CD14-positive monocyte (primary cell): ENCODE measurements around the gene PRKN. TPM values are rescaled to one million over a fixed set of nuclear protein-coding genes. Genes with fewer than 3 reads are reported as not detected.

Source experiments
- DNase-seq, 3 donors: peaks; one replicate each; pipeline ENCODE4 v3.0.0-alpha.2; 2011 to 2022
- H2AFZ ChIP-seq: 2 replicates; pipeline ENCODE4 v1.6.0; 2012; ENCODE audit warnings: mild to moderate bottlenecking, low read depth, low read length, inconsistent platforms; ENCODE audit not compliant: insufficient read depth, poor library complexity, severe bottlenecking
- H3K27ac ChIP-seq, 2 donors: 1 replicate in 1 of 2; 2 replicates in 1 of 2; pipeline ENCODE4 v1.5.1; 2012 to 2013; ENCODE audit warnings: low read length in 2 of 2, control low read depth in 1 of 2, inconsistent platforms in 1 of 2, low read depth in 1 of 2, mild to moderate bottlenecking in 1 of 2
- H3K27me3 ChIP-seq, 2 donors: one replicate each; pipeline versions ENCODE4 v1.6.0 to v1.6.1; 2011 to 2013; ENCODE audit warnings: low read length in 2 of 2; ENCODE audit not compliant: control insufficient read depth in 2 of 2, insufficient read depth in 2 of 2
- H3K36me3 ChIP-seq, 2 donors: replicated peaks in 1 of 2; 1 replicate in 1 of 2; 2 replicates in 1 of 2; pipeline versions ENCODE4 v1.5.1 to v1.6.1; 2012 to 2013; ENCODE audit warnings: low read length in 2 of 2, control low read depth in 1 of 2, inconsistent platforms in 1 of 2, mild to moderate bottlenecking in 1 of 2; ENCODE audit not compliant: insufficient read depth in 2 of 2, control insufficient read depth in 1 of 2
- H3K4me1 ChIP-seq, 2 donors: 1 replicate in 1 of 2; 2 replicates in 1 of 2; pipeline versions ENCODE4 v1.5.1 to v1.6.1; 2012 to 2013; ENCODE audit warnings: low read length in 2 of 2, control low read depth in 1 of 2, inconsistent platforms in 1 of 2, mild to moderate bottlenecking in 1 of 2, moderate library complexity in 1 of 2; ENCODE audit not compliant: insufficient read depth in 2 of 2, control insufficient read depth in 1 of 2
- H3K4me2 ChIP-seq: replicated peaks from 2 replicates; pipeline ENCODE3; 2012; ENCODE audit warnings: low read length, moderate library complexity, mild to moderate bottlenecking; ENCODE audit not compliant: poor library complexity, severe bottlenecking; ENCODE audit errors: extremely low read depth
- H3K4me3 ChIP-seq, 3 experiments: fragments of 200-600 bp in 1 of 3; sonication (generic) in 1 of 3; replicated peaks in 1 of 3; 1 replicate in 2 of 3; 2 replicates in 1 of 3; pipeline ENCODE4 v1.5.1; 2011 to 2013; ENCODE audit warnings: low read length in 3 of 3, mild to moderate bottlenecking in 3 of 3, control low read depth in 2 of 3, low read depth in 2 of 3, inconsistent platforms in 1 of 3, moderate library complexity in 1 of 3
- H3K79me2 ChIP-seq: 2 replicates; pipeline ENCODE4 v1.6.0; 2012; ENCODE audit warnings: mild to moderate bottlenecking, control low read depth, inconsistent platforms, low read length, moderate library complexity; ENCODE audit not compliant: insufficient read depth
- H3K9ac ChIP-seq: 2 replicates; pipeline ENCODE4 v1.6.0; 2017; ENCODE audit warnings: low read length, mild to moderate bottlenecking; ENCODE audit not compliant: insufficient read depth, poor library complexity, severe bottlenecking
- H3K9me3 ChIP-seq, 2 donors: replicated peaks in 1 of 2; 1 replicate in 1 of 2; 2 replicates in 1 of 2; pipeline versions ENCODE4 v1.5.1 to v1.6.1; 2012 to 2013; ENCODE audit warnings: low read length in 2 of 2, control low read depth in 1 of 2; ENCODE audit not compliant: control insufficient read depth in 1 of 2, insufficient read depth in 1 of 2
- H4K20me1 ChIP-seq: 2 replicates; pipeline ENCODE4 v1.6.0; 2012; ENCODE audit warnings: mild to moderate bottlenecking, low read length, control low read depth, moderate library complexity; ENCODE audit not compliant: insufficient read depth
- H3K27ac Mint-ChIP-seq, 7 donors: one replicate each; pipeline ENCODE4 v1.8.0; 2020; ENCODE audit warnings: mild to moderate bottlenecking in 7 of 7, mixed read lengths in 7 of 7, moderate library complexity in 6 of 7, inconsistent platforms in 2 of 7
- H3K27me3 Mint-ChIP-seq, 3 donors: one replicate each; pipeline ENCODE4 v1.8.0; 2021 to 2022; ENCODE audit warnings: low read depth in 3 of 3, mild to moderate bottlenecking in 3 of 3, mixed read lengths in 3 of 3, moderate library complexity in 3 of 3, inconsistent platforms in 1 of 3
- H3K36me3 Mint-ChIP-seq, 2 donors: one replicate each; pipeline ENCODE4 v1.8.0; 2020; ENCODE audit warnings: mixed read lengths in 2 of 2, inconsistent platforms in 1 of 2, mild to moderate bottlenecking in 1 of 2
- H3K4me1 Mint-ChIP-seq: one replicate; pipeline ENCODE4 v1.8.0; 2020; ENCODE audit warnings: mild to moderate bottlenecking, mixed read lengths
- H3K4me3 Mint-ChIP-seq, 2 donors: one replicate each; pipeline ENCODE4 v1.8.0; 2020; ENCODE audit warnings: mild to moderate bottlenecking in 2 of 2, mixed read lengths in 2 of 2, moderate library complexity in 1 of 2
- H3K9me3 Mint-ChIP-seq, 7 donors: one replicate each; pipeline ENCODE4 v1.8.0; 2020 to 2022; ENCODE audit warnings: mixed read lengths in 7 of 7, mild to moderate bottlenecking in 6 of 7, moderate library complexity in 6 of 7, inconsistent platforms in 2 of 7
- WGBS: methylation state at CpG from one replicate; pipeline ENCODE4 v1.1.5; 2013; ENCODE audit warnings: missing lambda C conversion rate; ENCODE audit not compliant: insufficient coverage; 5-methylcytosine and 5-hydroxymethylcytosine counted together
- intact Hi-C, 2 donors: fragments of 100-400 bp; cut with micrococcal nuclease; formaldehyde crosslinking; loops; one replicate each; pipeline versions ENCODE4 v1.15.0 to v1.15.1; 2023
- polyA plus RNA-seq, 3 donors: library from polyadenylated mRNA; depleted of rRNA in 1 of 3; unstranded in 2 of 3; stranded (reverse) in 1 of 3; fragments of 300-500 nt in 2 of 3; fragments of >200 nt in 1 of 3; fragmentation: Illumina TruSeq in 2 of 3; gene quantifications; 1 replicate in 2 of 3; 2 replicates in 1 of 3; pipeline ENCODE4 v1.2.3, GENCODE V29; 2012 to 2021
- TF ChIP-seq, protein P1 (sequence below): fragments of 200-600 bp; IDR thresholded peaks from one replicate; pipeline ENCODE4 v1.8.0; 2022; ENCODE audit warnings: antibody characterized with exemption, mild to moderate bottlenecking

Gene PRKN
- polyA plus RNA-seq, 3 donors = 0.19 to 0.21 TPM; not detected in 1

DNA sequence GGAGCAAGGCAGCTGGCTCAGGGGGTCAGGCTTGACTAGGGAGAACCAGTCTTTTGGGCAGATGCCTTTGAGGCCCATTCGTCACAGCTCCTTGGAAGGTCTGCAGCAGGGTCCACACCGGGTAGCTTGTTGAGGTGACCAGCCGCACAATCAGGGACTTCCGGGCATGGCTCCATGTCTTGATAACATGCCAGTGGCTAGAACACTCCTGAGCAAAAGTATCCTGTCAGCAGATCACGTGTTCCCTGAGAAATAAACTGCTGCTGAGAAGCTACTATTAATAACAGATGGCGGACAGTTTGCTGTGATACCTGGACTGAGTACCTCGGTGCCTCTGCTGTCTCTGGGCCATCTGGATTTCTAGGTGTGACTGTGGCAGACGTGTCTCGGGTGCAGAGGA lies 235.9 kb downstream of the PRKN start:
- TF ChIP-seq, protein P1, sequence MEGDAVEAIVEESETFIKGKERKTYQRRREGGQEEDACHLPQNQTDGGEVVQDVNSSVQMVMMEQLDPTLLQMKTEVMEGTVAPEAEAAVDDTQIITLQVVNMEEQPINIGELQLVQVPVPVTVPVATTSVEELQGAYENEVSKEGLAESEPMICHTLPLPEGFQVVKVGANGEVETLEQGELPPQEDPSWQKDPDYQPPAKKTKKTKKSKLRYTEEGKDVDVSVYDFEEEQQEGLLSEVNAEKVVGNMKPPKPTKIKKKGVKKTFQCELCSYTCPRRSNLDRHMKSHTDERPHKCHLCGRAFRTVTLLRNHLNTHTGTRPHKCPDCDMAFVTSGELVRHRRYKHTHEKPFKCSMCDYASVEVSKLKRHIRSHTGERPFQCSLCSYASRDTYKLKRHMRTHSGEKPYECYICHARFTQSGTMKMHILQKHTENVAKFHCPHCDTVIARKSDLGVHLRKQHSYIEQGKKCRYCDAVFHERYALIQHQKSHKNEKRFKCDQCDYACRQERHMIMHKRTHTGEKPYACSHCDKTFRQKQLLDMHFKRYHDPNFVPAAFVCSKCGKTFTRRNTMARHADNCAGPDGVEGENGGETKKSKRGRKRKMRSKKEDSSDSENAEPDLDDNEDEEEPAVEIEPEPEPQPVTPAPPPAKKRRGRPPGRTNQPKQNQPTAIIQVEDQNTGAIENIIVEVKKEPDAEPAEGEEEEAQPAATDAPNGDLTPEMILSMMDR = no peak
- no peaks in the 10 kb centered on the region for H3K4me1 Mint-ChIP-seq

DNA sequence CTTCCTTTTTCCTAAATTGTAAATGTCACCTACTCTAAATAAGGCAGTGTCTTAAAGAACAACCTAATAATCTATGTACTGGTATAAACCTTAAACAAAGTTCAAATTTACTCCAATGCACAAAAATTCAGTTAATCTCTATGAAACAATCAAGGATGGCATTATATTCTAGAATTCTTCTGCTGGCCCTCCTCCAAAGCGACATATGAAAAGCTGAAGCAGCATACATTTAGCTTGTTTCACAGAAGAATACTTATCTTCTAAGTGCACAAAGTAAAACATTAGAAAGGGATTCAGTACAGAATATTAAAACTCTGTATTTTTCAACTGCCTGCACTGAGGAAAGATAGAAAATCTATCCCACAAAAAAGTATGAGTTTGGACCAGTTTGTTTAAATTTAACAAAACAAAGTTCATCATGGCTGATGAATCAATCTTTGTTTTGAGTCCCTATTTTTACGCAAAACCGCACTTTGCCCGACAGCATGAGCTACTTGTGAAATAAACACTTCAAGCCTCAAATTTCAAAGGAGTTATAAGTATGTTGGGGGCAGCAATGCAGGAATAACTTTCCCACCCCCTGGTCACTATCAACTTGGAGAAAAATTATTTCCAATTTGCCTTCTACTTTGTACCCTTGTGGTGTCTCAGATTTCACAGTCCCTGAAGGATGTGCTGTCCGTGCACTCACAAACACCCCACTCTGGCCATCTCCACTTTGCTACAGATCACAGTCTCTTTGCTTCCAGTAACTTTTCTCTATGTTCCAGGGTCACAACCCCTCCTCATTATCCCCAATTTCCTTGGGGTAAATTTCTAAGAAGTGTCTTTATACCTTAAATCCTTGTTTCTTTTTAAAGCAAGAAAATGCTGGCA lies 238.2 kb downstream of the PRKN start:
- no peaks in the 10 kb centered on the region for H3K36me3 Mint-ChIP-seq
- Histone ChIP-seq H2AFZ (no peak overlapping the region), H3K4me1 (no peaks in the 10 kb centered on the region), H4K20me1 (no peaks in the 10 kb centered on the region), H3K9ac (no peak overlapping the region), H3K4me3 (no peak overlapping the region), H3K4me2 (no peak overlapping the region), H3K36me3 (no peaks in the 10 kb centered on the region), H3K27me3 (no peaks in the 10 kb centered on the region), H3K9me3 (peaks cover 21 to 30% of the 10 kb centered on the region in 2 donors), H3K27ac (no peak overlapping the region), H3K79me2 (no peaks in the 10 kb centered on the region)
- TF ChIP-seq, protein P1 = no peak
- WGBS = no CpG with 5 or more reads among the region's 5 CpGs
- H3K4me1 Mint-ChIP-seq = no peaks in the 10 kb centered on the region
- no peaks in the 10 kb centered on the region for H3K27me3 Mint-ChIP-seq
- H3K27ac Mint-ChIP-seq = no peak overlapping the region
- intact Hi-C loops = no loop called here
- H3K9me3 Mint-ChIP-seq = peaks cover 5 to 19% (median 12%) of the 10 kb centered on the region in 7 donors
- DNase-seq = no peak
- H3K4me3 Mint-ChIP-seq = no peak overlapping the region

More for the DNA sequence above, 235.9 kb downstream of the PRKN start:
- Mint-ChIP-seq H3K27ac (no peak overlapping the region), H3K36me3 (no peaks in the 10 kb centered on the region), H3K27me3 (no peaks in the 10 kb centered on the region), H3K9me3 (peaks cover 5 to 19% (median 16%) of the 10 kb centered on the region in 7 donors), H3K4me3 (no peak overlapping the region)
- H3K79me2 ChIP-seq = no peaks in the 10 kb centered on the region
- H2AFZ ChIP-seq = no peak overlapping the region
- peaks cover 21 to 40% of the 10 kb centered on the region in 2 donors for H3K9me3 ChIP-seq
- no peak overlapping the region for H3K4me2 ChIP-seq
- no peak overlapping the region for H3K4me3 ChIP-seq
- no peak for DNase-seq
- no peaks in the 10 kb centered on the region for H3K4me1 ChIP-seq
- no peak overlapping the region for H3K9ac ChIP-seq
- H3K27ac ChIP-seq = no peak overlapping the region
- intact Hi-C loops = no loop called here
- H4K20me1 ChIP-seq = no peaks in the 10 kb centered on the region
- WGBS = 93% methylated on average over 9 of the region's 9 CpGs
- H3K27me3 ChIP-seq = no peaks in the 10 kb centered on the region
- H3K36me3 ChIP-seq = no peaks in the 10 kb centered on the region
